Liver (tissue), 9 donors: ENCODE measurements around the gene ATP2C2. TPM values are rescaled to one million over a fixed set of nuclear protein-coding genes. Genes with fewer than 3 reads are reported as not detected.

Experiments used
- DNase-seq: peaks from one replicate; pipeline ENCODE4 v3.0.0-alpha.2; 2017; ENCODE audit warnings: low spot score
- H3K27ac ChIP-seq, 2 donors: one replicate each; pipeline ENCODE4 v1.7.0; 2013; ENCODE audit warnings: inconsistent platforms in 2 of 2, low read length in 2 of 2, control low read depth in 1 of 2, low read depth in 1 of 2, mild to moderate bottlenecking in 1 of 2
- H3K27me3 ChIP-seq, 4 donors: one replicate each; pipeline versions ENCODE4 v1.6.1 to v1.7.0; 2013; ENCODE audit warnings: low read length in 3 of 4, inconsistent platforms in 1 of 4, mild to moderate bottlenecking in 1 of 4, moderate library complexity in 1 of 4; ENCODE audit not compliant: control insufficient read depth in 4 of 4, insufficient read depth in 4 of 4
- H3K36me3 ChIP-seq, 4 donors: one replicate each; pipeline versions ENCODE4 v1.6.1 to v1.7.0; 2013; ENCODE audit warnings: low read length in 3 of 4, mild to moderate bottlenecking in 3 of 4, low read depth in 1 of 4, moderate library complexity in 1 of 4; ENCODE audit not compliant: control insufficient read depth in 4 of 4, insufficient read depth in 3 of 4
- H3K4me1 ChIP-seq, 4 donors: one replicate each; pipeline versions ENCODE4 v1.6.1 to v1.7.0; 2013; ENCODE audit warnings: low read length in 3 of 4, mild to moderate bottlenecking in 3 of 4, moderate library complexity in 1 of 4; ENCODE audit not compliant: control insufficient read depth in 4 of 4, insufficient read depth in 4 of 4
- H3K4me3 ChIP-seq, 3 donors: one replicate each; pipeline versions ENCODE4 v1.6.1 to v1.7.0; 2013; ENCODE audit warnings: low read length in 3 of 3, control low read depth in 1 of 3, low read depth in 1 of 3, mild to moderate bottlenecking in 1 of 3
- H3K9ac ChIP-seq, 2 donors: one replicate each; pipeline ENCODE4 v1.7.0; 2013; ENCODE audit warnings: low read length in 2 of 2, mild to moderate bottlenecking in 2 of 2, moderate library complexity in 2 of 2, control low read depth in 1 of 2, low read depth in 1 of 2
- H3K9me3 ChIP-seq, 4 donors: one replicate each; pipeline versions ENCODE4 v1.6.1 to v1.7.0; 2013; ENCODE audit warnings: low read length in 3 of 4; ENCODE audit not compliant: control insufficient read depth in 4 of 4
- CTCF ChIP-seq: fragments of 150-350 bp; IDR thresholded peaks from 2 replicates; pipeline ENCODE4 v1.5.1; 2017; ENCODE audit warnings: improper control_type of control experiment, low read depth, low read length; ENCODE audit not compliant: missing input control
- EGR1 ChIP-seq, 2 donors: IDR thresholded peaks; 2 replicates each; pipeline ENCODE4 v1.6.1; 2016 to 2018; ENCODE audit warnings: antibody characterized with exemption in 2 of 2, low read depth in 2 of 2
- FOXA1 ChIP-seq: IDR thresholded peaks from 2 replicates; pipeline ENCODE4 v1.6.1; 2016; ENCODE audit warnings: antibody characterized with exemption
- FOXA2 ChIP-seq: IDR thresholded peaks from 2 replicates; pipeline ENCODE4 v1.6.1; 2016; ENCODE audit warnings: antibody characterized with exemption
- GABPA ChIP-seq, 2 donors: IDR thresholded peaks in 1 of 2; conservative IDR thresholded peaks in 1 of 2; 2 replicates each; pipeline ENCODE4 v1.6.1; 2016; ENCODE audit warnings: antibody characterized with exemption in 2 of 2, mild to moderate bottlenecking in 1 of 2, moderate library complexity in 1 of 2
- HNF4A ChIP-seq, 2 donors: conservative IDR thresholded peaks; 2 replicates each; pipeline ENCODE4 v1.6.1; 2016; ENCODE audit warnings: antibody characterized with exemption in 2 of 2, mild to moderate bottlenecking in 2 of 2
- HNF4G ChIP-seq: IDR thresholded peaks from 2 replicates; pipeline ENCODE4 v1.6.1; 2016; ENCODE audit warnings: antibody characterized with exemption
- JUND ChIP-seq, 2 donors: IDR thresholded peaks; 2 replicates each; pipeline ENCODE4 v1.6.1; 2016; ENCODE audit warnings: antibody characterized with exemption in 2 of 2
- MAX ChIP-seq: IDR thresholded peaks from 2 replicates; pipeline ENCODE4 v1.6.1; 2016; ENCODE audit warnings: antibody characterized with exemption
- NR2F2 ChIP-seq: IDR thresholded peaks from 2 replicates; pipeline ENCODE4 v1.6.1; 2016; ENCODE audit warnings: antibody characterized with exemption
- RAD21 ChIP-seq, 2 donors: IDR thresholded peaks; 2 replicates each; pipeline ENCODE4 v1.6.1; 2016; ENCODE audit warnings: antibody characterized with exemption in 2 of 2, mild to moderate bottlenecking in 2 of 2
- REST ChIP-seq: IDR thresholded peaks from 2 replicates; pipeline ENCODE4 v1.6.1; 2016; ENCODE audit warnings: antibody characterized with exemption, mild to moderate bottlenecking
- RXRA ChIP-seq, 2 donors: IDR thresholded peaks; 2 replicates each; pipeline ENCODE4 v1.6.1; 2017 to 2018; ENCODE audit warnings: antibody characterized with exemption in 2 of 2, mild to moderate bottlenecking in 1 of 2
- SP1 ChIP-seq: IDR thresholded peaks from 2 replicates; pipeline ENCODE4 v1.6.1; 2018; ENCODE audit warnings: antibody characterized with exemption, mild to moderate bottlenecking
- TAF1 ChIP-seq: conservative IDR thresholded peaks from 2 replicates; pipeline ENCODE4 v1.6.1; 2016; ENCODE audit warnings: antibody characterized with exemption, mild to moderate bottlenecking
- YY1 ChIP-seq: IDR thresholded peaks from 2 replicates; pipeline ENCODE4 v1.6.1; 2016; ENCODE audit warnings: antibody characterized with exemption, mild to moderate bottlenecking
- ZBTB33 ChIP-seq: IDR thresholded peaks from 2 replicates; pipeline ENCODE4 v1.6.1; 2016; ENCODE audit warnings: antibody characterized with exemption
- WGBS: extraction: QIAGEN DNeasy Blood & Tissue Kit; methylation state at CpG from one replicate; pipeline ENCODE4 v1.1.7; 2013; 5-methylcytosine and 5-hydroxymethylcytosine counted together
- polyA plus RNA-seq, 2 donors: library from polyadenylated mRNA; stranded (reverse) in 1 of 2; unstranded in 1 of 2; fragments of 200-250 nt in 1 of 2; fragments of >200 nt in 1 of 2; fragmentation: Nextera tagmentation in 1 of 2; extraction: Ambion mirVana in 1 of 2; gene quantifications; one replicate each; pipeline versions ENCODE4 v1.2.1 to v1.2.3, GENCODE V29; 2013 to 2015
- total RNA-seq, 2 donors: library from RNA; depleted of rRNA; stranded (reverse); fragments of >200 nt; gene quantifications; one replicate each; pipeline ENCODE4 v1.2.3, GENCODE V29; 2014
- donor health status: healthy.
- donor health status: healthy.
- donor health status: healthy.
- donor health status: healthy.
- donor health status: healthy.

Gene ATP2C2
- total and polyA plus RNA-seq, 4 donors, result 0.05 to 0.33 (median 0.22) TPM

- Histone ChIP-seq H3K36me3 (no peaks in the 10 kb centered on the region), H3K27ac (no peak overlapping the region), H3K4me3 (no peak overlapping the region), H3K4me1 (no peaks in the 10 kb centered on the region), H3K27me3 (no peaks in the 10 kb centered on the region), H3K9ac (no peak overlapping the region), H3K9me3 (no peaks in the 10 kb centered on the region)
- 57% methylated on average over 5 of the region's 5 CpGs for WGBS
- no peak for DNase-seq
- no peak for TF ChIP-seq MAX
- TF ChIP-seq NR2F2, result no peak
- no peak for TF ChIP-seq HNF4G
- TF ChIP-seq HNF4A (conservative IDR thresholded peaks at IDR 0.05), result no peak
- TF ChIP-seq REST, result no peak
- TF ChIP-seq FOXA1, result no peak
- TF ChIP-seq GABPA (IDR thresholded peaks at IDR 0.05 in 1 of 2, conservative IDR thresholded peaks at IDR 0.05 in 1 of 2), result no peak
- no peak for TF ChIP-seq JUND (IDR thresholded peaks at IDR 0.05)
- no peak for TF ChIP-seq YY1
- no peak for TF ChIP-seq SP1
- TF ChIP-seq RXRA (IDR thresholded peaks at IDR 0.05), result no peak
- no peak for TF ChIP-seq RAD21 (IDR thresholded peaks at IDR 0.05)
- TF ChIP-seq CTCF, result no peak
- no peak for TF ChIP-seq EGR1 (IDR thresholded peaks at IDR 0.05; ENCODE audit: low read depth in 2 of 2)
- TF ChIP-seq FOXA2, result no peak
- TF ChIP-seq TAF1, result no peak
- no peak for TF ChIP-seq ZBTB33
Observed at GRCh38 chr16:84434800-84435199, 66.5 kb downstream of the ATP2C2 start.

- WGBS, result 81% methylated on average over 10 of the region's 10 CpGs
Observed at GRCh38 chr16:84436196-84436595, 67.9 kb downstream of the ATP2C2 start.

More at GRCh38 chr16:84436196-84436595, 67.9 kb downstream of the ATP2C2 start:
- DNase-seq, result no peak
- Histone ChIP-seq H3K4me1 (no peaks in the 10 kb centered on the region), H3K36me3 (no peaks in the 10 kb centered on the region), H3K9ac (no peak overlapping the region), H3K27me3 (no peaks in the 10 kb centered on the region), H3K4me3 (no peak overlapping the region), H3K27ac (no peak overlapping the region), H3K9me3 (no peaks in the 10 kb centered on the region)
- TF ChIP-seq ZBTB33 (no peak), JUND (IDR thresholded peaks at IDR 0.05) (no peak), RXRA (IDR thresholded peaks at IDR 0.05) (no peak), GABPA (IDR thresholded peaks at IDR 0.05 in 1 of 2, conservative IDR thresholded peaks at IDR 0.05 in 1 of 2) (no peak), FOXA1 (no peak), SP1 (no peak), HNF4A (conservative IDR thresholded peaks at IDR 0.05) (no peak), FOXA2 (no peak), MAX (no peak), REST (no peak), HNF4G (no peak), TAF1 (no peak)
